Epithelial cell of esophagus (primary cell): ENCODE measurements around the gene NRXN2.

Source experiments
- DNase-seq: peaks from one replicate; pipeline ENCODE4 v3.0.0; 2010; ENCODE audit warnings: low read depth
- H3K4me3 ChIP-seq: 2 replicates; pipeline ENCODE4 v1.5.1; 2011; ENCODE audit warnings: mild to moderate bottlenecking, low read length, control low read depth
- TF ChIP-seq, protein P1 (sequence below): IDR thresholded peaks from 2 replicates; pipeline ENCODE4 v1.5.1; 2011; ENCODE audit warnings: low read depth, mild to moderate bottlenecking, low read length, control low read depth, inconsistent platforms; ENCODE audit not compliant: insufficient read depth; ENCODE audit errors: missing control alignments

NRXN2 gene

DNA sequence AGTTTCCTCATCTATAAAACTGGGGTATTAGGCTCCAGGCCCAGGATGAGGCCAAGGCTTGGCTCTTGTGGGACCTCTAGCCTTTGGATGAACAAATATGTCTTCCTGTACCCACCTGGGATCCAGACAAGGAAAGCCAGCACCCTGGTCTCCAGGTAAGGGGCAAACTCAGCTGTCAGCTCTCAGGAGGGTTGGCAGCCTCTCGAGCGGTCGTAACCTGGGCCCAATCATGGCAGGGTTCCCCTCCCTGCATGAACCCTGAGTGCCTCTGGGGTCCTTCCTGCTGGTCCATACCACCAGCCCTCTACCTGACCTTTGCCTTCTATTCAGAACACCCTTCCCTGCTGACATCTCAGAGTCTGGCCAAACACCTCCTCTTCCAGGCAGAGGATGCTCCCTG, 112.4 kb downstream of the NRXN2 start:
- no peak for DNase-seq
- no peak overlapping the region for H3K4me3 ChIP-seq
- TF ChIP-seq, protein P1, sequence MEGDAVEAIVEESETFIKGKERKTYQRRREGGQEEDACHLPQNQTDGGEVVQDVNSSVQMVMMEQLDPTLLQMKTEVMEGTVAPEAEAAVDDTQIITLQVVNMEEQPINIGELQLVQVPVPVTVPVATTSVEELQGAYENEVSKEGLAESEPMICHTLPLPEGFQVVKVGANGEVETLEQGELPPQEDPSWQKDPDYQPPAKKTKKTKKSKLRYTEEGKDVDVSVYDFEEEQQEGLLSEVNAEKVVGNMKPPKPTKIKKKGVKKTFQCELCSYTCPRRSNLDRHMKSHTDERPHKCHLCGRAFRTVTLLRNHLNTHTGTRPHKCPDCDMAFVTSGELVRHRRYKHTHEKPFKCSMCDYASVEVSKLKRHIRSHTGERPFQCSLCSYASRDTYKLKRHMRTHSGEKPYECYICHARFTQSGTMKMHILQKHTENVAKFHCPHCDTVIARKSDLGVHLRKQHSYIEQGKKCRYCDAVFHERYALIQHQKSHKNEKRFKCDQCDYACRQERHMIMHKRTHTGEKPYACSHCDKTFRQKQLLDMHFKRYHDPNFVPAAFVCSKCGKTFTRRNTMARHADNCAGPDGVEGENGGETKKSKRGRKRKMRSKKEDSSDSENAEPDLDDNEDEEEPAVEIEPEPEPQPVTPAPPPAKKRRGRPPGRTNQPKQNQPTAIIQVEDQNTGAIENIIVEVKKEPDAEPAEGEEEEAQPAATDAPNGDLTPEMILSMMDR, result no peak

DNA sequence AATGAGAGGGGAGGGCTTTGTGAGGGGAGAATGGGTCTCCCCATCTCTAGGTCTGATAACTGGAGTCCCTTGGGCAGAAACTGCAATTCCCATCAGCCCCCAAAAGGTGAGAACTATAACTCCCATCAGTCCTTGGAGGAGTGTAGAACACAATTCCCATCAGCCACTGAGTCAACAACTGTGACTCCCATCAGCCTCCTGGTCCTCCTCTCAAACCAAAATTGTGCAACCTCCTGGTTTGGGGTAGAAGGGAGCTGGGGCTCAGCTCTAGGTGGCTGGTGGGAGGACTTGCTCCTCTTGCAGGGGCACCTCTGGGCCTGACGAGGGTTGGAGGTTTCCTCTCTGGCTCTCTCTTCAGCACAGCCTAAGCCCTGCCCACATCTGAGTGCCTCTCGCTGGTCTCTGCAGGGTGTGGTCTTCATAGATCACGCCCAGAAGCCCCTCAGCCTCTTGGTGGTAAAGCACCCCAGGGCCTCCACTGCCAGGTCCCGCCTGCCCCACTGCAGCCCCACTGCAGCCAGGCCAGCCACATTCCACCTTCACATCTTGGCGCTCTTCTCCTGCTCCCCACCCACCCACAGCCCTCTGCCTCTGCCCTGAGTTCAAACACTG, 113.5 kb downstream of the NRXN2 start:
- DNase-seq, result no peak
- no peak overlapping the region for H3K4me3 ChIP-seq
- TF ChIP-seq, protein P1, result no peak

DNA sequence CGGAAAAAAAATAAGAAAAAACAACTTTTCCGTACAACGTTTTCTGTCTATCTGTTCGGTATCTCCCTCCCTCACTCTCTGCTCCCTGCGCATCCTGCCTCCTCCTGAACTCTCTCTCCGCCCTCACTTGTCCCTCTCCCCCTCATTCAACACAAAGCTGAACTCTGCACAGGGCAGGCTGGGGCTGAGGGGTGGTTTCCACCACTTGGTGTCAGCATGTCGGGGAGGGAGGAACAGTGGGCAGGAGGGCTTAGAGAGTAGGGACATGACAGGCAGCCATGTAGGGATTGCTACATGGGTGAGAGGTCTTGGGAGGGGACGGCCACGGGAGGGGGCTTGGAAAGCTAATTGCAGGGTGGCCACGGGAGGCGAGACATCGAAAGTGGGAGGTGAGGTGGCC, 114.4 kb downstream of the NRXN2 start:
- TF ChIP-seq, protein P1, result no peak
- DNase-seq, result no peak
- H3K4me3 ChIP-seq, result no peak overlapping the region

DNA sequence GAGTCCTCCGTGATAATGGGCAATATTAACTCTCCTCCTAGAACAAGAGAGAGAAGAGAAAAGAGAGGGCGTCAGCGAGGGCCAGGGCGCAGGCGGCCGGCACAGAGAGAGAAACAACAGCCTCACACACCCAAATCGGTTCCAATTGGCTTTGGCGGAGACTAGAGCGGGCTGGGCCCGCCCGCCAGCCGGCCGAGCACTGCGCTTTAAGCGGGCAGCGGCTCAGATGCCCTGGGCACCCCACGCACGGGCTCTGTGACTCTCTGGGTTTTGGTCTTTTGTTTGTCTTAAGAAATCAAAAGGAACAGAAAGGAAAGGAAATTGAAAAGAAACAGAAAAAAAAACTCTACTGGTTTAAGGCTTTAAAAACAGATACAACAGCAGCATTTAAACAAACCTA, 115.0 kb downstream of the NRXN2 start:
- DNase-seq, result peak; percentile 41
- TF ChIP-seq, protein P1, result no peak
- no peak overlapping the region for H3K4me3 ChIP-seq

DNA sequence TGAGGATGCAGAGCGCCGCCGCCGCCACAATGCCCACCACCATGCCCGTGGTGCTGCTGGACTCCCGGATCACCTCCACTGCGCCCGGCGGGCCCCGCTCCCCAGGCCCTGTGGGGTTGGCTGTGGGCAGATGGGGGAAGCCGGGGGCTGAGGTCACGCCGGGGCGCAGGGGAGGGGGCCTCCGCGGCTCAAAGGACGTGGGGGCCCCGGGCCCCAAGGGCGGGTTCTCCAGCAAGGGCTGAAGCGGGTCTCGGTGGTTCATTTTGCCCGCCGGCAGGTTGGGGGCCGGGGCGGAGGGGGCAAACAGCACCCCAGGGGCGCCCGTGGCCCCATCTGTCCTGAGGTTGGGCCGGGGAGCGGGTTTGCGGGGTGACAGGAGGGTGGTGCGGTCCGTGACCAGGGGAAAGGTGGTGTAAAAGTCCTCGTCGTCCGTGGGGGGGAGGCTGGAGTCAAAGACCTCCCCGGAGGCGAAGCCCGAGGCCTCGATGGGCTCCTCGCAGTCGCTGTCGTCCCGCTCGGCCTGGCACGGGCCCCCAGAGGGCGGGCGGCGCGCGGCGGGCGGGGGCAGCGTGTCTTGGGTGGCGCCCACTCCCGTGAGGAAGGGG, 115.5 kb downstream of the NRXN2 start:
- DNase-seq, result no peak
- H3K4me3 ChIP-seq, result no peak overlapping the region
- TF ChIP-seq, protein P1, result no peak

DNA sequence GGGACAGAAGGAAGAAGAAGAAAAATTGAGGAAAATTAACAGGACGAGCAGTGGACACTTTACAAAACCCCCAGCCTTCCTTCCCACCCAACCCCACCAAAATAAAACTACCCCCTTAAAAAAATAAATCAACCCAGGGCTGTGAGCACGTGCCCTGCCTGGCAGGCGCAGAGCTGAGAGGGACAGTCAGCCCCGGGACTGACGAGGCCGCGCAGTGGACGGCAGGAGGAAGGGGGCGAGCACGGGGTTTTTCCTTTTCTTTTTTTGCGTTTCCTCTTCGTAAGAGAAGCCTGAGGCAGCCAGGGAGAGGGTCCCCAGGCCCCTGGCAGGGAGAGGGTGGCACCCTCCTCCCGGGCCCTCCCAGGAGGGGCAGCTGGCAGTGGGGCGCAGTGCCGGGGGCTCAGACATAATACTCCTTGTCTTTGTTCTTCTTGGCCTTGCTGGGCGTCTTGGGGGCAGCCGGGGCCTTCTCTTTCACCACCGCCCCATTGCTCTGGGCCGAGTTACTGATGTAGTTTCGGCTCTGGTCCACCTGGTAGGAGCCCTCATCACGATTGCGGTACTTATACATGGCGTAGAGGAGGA, 116.1 kb downstream of the NRXN2 start:
- H3K4me3 ChIP-seq, result no peak overlapping the region
- DNase-seq, result no peak
- TF ChIP-seq, protein P1, result no peak
